GM18951 (cell line): ENCODE data around the gene CAMTA1.

Experiments used
- POLR2A ChIP-seq: IDR thresholded peaks from 4 replicates; pipeline ENCODE4 v1.6.1; 2011; ENCODE audit warnings: mild to moderate bottlenecking; ENCODE audit not compliant: insufficient read length, insufficient read depth; ENCODE audit errors: extremely low read depth
- in situ Hi-C: fragments of 300-500 bp; cut with MboI; formaldehyde crosslinking; loops from one replicate; pipeline ENCODE4 v1.12.0; 2022; ENCODE audit warnings: low sequenced_read_pairs, mixed read lengths, inconsistent platforms; ENCODE audit not compliant: unreplicated experiment

Gene CAMTA1

DNA sequence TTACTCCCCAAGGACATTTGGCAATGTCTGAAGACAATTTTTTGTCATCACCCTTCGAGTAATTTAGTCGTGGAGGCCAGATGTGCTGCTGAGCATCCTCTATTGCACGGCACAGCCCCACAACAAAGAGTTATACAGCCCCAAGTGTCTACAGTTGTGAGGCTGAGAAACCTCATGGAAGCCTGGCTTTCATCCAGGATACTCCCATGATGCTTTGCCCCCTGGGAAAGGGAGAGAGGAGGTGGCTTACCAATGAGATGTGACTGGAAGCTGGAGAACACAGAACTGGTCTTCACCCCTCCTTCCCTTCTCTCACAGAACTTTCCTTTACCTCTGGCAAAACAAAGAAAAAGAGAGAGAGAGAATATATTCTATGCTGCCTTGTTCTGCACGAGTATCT, 834.9 kb downstream of the CAMTA1 start:
- in situ Hi-C loops: no loop called here
- no peak for TF ChIP-seq POLR2A

DNA sequence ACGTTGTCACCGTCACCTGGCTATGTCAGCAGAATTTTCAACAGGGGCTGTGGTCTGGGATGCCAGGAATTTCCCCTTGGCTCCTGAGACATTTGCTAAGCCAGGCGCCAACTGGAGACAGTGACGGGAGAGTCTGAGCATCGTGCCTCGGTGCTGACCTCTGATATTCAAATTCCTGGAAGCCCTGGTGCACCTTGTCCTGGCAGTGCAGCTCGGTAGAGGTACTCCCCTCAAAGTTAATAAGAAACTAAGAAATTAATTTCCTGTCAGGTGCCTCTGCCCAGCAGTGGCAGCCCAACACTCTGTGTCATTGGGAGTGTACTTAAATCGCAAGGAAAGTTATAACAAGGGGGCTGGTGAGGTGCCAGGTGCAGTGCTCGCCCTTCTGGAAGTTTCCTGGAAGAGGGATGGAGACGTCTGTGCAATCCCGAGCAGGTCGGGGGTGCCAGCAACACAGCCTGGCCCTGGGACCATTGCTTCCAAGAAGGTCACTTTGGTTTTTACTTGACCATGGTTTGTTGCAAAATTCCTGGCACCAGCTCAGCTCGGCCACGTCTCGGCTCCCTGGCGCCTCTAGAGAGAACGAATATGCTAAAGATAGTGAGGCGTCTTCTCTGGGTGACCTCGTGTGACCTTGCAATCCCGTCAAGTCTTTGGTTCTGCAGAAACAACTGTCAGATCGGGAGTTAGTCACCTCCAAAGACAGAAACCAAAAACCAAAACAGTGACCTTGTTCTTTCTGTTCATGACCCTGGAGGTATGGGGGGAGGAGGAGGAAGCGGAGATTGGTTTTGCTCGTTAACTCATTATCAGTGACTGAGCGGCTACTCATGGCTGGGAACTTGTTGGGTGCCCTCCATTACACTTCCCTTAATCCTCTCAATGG, 836.3 kb downstream of the CAMTA1 start:
- in situ Hi-C loops: no loop called here
- TF ChIP-seq POLR2A: no peak

- TF ChIP-seq POLR2A: no peak
- in situ Hi-C loops: no loop called here
Observed at GRCh38 chr1:7623842-7624241, 838.6 kb downstream of the CAMTA1 start.

- TF ChIP-seq POLR2A: no peak
- in situ Hi-C loops: no loop called here
Observed at GRCh38 chr1:7624791-7625355, 839.6 kb downstream of the CAMTA1 start.

DNA sequence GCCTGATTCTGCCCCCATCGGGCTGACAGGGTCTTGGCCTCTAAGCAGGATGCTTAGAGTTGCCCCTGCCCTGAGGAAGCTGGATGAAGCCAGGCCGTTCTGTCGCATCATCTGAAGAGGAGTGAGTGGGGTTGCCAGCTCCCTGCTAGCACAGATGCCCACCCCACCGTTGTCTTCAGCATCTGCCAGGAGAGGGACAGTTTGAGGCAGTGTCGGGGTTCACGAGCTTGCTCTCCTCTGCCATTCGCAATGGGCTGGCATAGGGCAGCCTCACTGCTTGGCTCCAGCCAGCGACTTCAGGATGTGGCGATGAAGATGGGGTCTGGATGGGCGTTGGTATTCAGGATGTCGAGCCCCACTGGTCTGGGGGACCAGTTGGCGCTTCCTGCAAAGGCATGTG, 840.1 kb downstream of the CAMTA1 start:
- no peak for TF ChIP-seq POLR2A
- in situ Hi-C loops: no loop called here

DNA sequence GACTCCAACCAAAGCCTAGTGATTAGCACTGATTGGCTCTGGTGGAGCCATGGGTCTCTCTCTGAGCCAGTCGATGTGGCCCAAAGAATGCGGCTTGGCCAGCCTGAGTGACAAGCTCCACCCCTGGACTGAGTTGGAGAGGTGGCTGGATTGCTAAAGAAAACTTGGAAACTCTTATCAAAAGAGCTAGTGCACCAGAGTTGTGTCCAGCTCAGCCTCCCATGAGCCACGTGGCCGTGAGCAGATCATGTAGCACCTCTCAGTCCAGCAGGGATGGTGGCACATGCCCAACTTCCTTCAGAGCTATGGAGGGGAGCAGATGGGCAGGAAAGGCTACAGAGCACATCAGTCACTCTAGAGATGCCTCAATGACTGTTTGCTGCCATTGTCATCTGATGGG, 843.0 kb downstream of the CAMTA1 start:
- in situ Hi-C loops: no loop called here
- no peak for TF ChIP-seq POLR2A

- in situ Hi-C loops: no loop called here
- TF ChIP-seq POLR2A: no peak
Observed at GRCh38 chr1:7629011-7629410, 843.8 kb downstream of the CAMTA1 start.

GRCh38 chr1:7629465-7630195, 844.4 kb downstream of the CAMTA1 start:
- in situ Hi-C loops: no loop called here

DNA sequence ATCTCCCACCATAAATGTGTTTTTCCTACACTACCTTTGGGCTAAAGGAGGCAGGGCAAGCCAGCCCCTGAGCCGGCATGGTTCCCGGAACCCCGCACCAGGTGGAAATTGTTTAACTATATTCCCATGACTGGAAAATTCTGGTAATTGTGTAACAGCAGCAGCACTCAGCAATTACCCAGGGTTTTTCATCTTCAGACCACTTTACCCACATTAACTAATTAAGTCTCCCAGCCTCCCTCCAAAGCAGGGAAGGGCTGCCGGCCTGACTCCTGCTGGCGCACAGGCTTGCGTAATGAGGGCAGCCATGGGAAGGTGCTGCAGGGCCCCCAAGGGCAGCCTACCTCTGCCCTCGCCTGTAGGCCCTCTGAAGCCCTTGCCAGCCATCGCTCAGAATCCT, 845.1 kb downstream of the CAMTA1 start:
- no peak for TF ChIP-seq POLR2A
- in situ Hi-C loops: no loop called here

More at GRCh38 chr1:7629465-7630195, 844.4 kb downstream of the CAMTA1 start:
- no peak for TF ChIP-seq POLR2A

DNA sequence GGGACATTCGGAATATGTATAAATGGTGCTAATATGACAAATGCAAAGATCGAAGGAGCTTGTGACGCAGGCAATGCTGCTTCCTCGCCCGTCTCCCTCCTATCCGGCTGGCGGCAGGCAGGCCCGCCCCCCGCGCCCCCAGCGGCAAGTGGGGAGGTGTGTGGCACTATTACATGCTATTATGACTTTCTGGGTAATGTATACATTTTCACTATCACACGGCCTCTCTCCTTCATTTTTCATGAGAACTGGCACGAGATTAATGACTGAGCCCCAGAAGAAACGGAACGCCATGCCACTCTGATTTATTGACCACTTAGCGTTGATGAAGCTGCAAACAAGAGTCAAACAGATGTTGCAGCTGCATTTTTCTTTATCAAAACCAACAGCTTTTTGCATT, 846.9 kb downstream of the CAMTA1 start:
- in situ Hi-C loops: no loop called here
- no peak for TF ChIP-seq POLR2A

DNA sequence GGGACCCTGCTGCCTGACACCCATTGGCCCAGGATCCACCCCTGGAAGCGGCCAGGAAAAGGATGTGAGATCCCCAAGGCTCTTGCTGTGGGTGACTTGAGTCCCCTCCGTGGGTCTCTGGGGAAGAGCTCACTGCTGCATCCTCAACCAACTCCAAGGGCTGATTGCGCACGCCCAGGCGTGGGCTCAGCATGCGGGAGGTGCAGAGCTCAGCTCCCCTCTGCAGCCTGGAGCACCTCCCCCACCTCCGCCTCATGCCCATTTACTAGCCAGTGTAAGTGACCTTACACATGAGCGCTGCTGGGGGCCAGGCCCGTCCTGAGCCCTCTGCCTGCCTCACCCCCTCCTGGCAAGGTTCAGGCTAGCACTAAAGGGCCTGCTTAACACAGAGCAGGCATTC, 847.4 kb downstream of the CAMTA1 start:
- in situ Hi-C loops: no loop called here
- TF ChIP-seq POLR2A: no peak

- in situ Hi-C loops: no loop called here
Observed at GRCh38 chr1:7633506-7634245, 848.4 kb downstream of the CAMTA1 start.

DNA sequence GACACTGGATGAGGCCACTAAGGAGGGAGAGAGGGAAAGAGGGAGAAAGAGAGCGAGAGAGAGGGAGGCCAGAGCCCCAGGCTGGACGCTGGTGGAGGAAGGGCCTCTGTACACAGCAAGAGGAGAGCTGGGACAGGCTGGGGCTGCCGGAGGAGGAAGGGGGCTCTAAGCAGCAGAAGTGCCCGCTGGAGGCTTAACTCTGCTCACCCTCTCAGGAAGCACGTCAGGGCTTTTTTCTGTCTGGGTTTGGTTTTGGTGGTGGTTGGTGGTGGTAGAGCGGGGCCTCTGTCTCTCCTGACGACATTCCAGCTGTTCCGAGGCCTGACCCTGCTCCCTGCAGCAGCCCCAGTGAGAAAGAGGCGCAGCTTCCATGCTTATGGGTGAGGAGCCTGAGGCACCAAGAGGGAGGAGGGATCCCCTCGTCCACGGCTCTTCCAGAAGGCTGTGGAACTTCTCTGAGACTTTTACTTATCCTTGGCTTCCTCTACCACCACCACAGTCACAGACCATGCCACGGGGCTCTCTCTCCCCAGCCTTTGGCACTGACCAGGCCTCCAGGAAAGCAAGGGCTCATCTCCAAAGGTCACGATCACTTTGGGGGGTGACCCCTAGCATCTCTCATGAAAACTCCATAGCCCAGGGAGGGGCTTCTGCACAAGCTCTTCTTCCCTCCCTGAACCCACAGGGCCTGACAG, 849.4 kb downstream of the CAMTA1 start:
- in situ Hi-C loops: no loop called here
- TF ChIP-seq POLR2A: no peak

More at GRCh38 chr1:7633506-7634245, 848.4 kb downstream of the CAMTA1 start:
- no peak for TF ChIP-seq POLR2A
